DOHH2 (cell line): ENCODE data around the gene UGCG.

ENCODE experiments used
- CTCF ChIP-seq: fragments of 200-600 bp; sonication (generic); IDR thresholded peaks from one replicate; pipeline ENCODE4 v1.5.1; 2014; ENCODE audit warnings: antibody characterized with exemption, mild to moderate bottlenecking, low read depth, low read length; ENCODE audit not compliant: poor library complexity, severe bottlenecking
- EZH2phosphoT487 ChIP-seq: fragments of 200-600 bp; sonication (generic); IDR thresholded peaks from 2 replicates; pipeline ENCODE4 v1.6.1; 2017; ENCODE audit warnings: borderline replicate concordance, mild to moderate bottlenecking, antibody characterized with exemption, low read length, moderate library complexity, mixed read lengths

GRCh38 chr9:111871499-111871855, 25.1 kb upstream of the UGCG start:
- no peak for TF ChIP-seq CTCF
- no peak for TF ChIP-seq EZH2phosphoT487
